B cell (primary cell): ENCODE data around the gene VMO1. TPM values are rescaled to one million over a fixed set of nuclear protein-coding genes. Genes with fewer than 3 reads are reported as not detected.
A peak's percentile ranks its signal among the peaks of the same experiment; 100 is the strongest.

ENCODE experiments used
- ATAC-seq: fragments of 200-7000 bp; cut with Tn5 transposase; one replicate; pipeline ENCODE4 v1.10.0; 2021; ENCODE audit warnings: low read depth, mild to moderate bottlenecking, moderate number of reproducible peaks, moderate library complexity
- CTCF ChIA-PET: fragments of 350-600 bp; sonication (Branson Sonifier 250); formaldehyde crosslinking; loops from one replicate; lab custom pipeline; 2021; ENCODE audit warnings: antibody characterized with exemption, inconsistent platforms; lab: Charles Lee
- POLR2A ChIA-PET: fragments of 350-600 bp; sonication (Branson Sonifier 250); formaldehyde crosslinking; loops from one replicate; lab custom pipeline; 2021; ENCODE audit warnings: antibody characterized with exemption; lab: Charles Lee
- DNase-seq: peaks from one replicate; pipeline ENCODE4 v3.0.0; 2013
- H2AFZ ChIP-seq: 2 replicates; pipeline ENCODE4 v1.6.1; 2012; ENCODE audit warnings: mild to moderate bottlenecking, low read depth, low read length; ENCODE audit not compliant: insufficient read depth, poor library complexity, severe bottlenecking
- H3K27ac ChIP-seq, 2 donors: 1 replicate in 1 of 2; 2 replicates in 1 of 2; pipeline ENCODE4 v1.5.1; 2012 to 2013; ENCODE audit warnings: low read length in 2 of 2, mild to moderate bottlenecking in 2 of 2, moderate library complexity in 1 of 2
- H3K27me3 ChIP-seq, 4 experiments: fragments of 200-600 bp in 1 of 4; sonication (generic) in 1 of 4; replicated peaks in 1 of 4; 1 replicate in 2 of 4; 2 replicates in 2 of 4; pipeline versions ENCODE4 v1.6.1 to v1.7.0; 2013 to 2016; ENCODE audit warnings: low read length in 3 of 4, mild to moderate bottlenecking in 2 of 4, mixed read lengths in 1 of 4, moderate library complexity in 1 of 4; ENCODE audit not compliant: insufficient read depth in 4 of 4, control insufficient read depth in 3 of 4; ENCODE audit errors: control extremely low read depth in 1 of 4
- H3K36me3 ChIP-seq, 2 experiments: replicated peaks in 1 of 2; 1 replicate in 1 of 2; 2 replicates in 1 of 2; pipeline versions ENCODE4 v1.6.1 to v1.7.1; 2013; ENCODE audit warnings: low read length in 1 of 2; ENCODE audit not compliant: insufficient read depth in 2 of 2, control insufficient read depth in 1 of 2; ENCODE audit errors: control extremely low read depth in 1 of 2, extremely low read depth in 1 of 2
- H3K4me1 ChIP-seq, 2 donors: fragments of 200-600 bp in 1 of 2; sonication (generic) in 1 of 2; 1 replicate in 1 of 2; 2 replicates in 1 of 2; pipeline versions ENCODE4 v1.5.1 to v1.6.1; 2013 to 2017; ENCODE audit warnings: low read length in 2 of 2; ENCODE audit not compliant: control insufficient read depth in 2 of 2, insufficient read depth in 2 of 2
- H3K4me2 ChIP-seq: replicated peaks from 2 replicates; pipeline ENCODE3; 2012; ENCODE audit warnings: mild to moderate bottlenecking, low read depth, low read length; ENCODE audit not compliant: poor library complexity, severe bottlenecking
- H3K4me3 ChIP-seq, 5 experiments: fragments of 200-600 bp in 1 of 5; sonication (generic) in 1 of 5; 1 replicate in 3 of 5; 2 replicates in 2 of 5; pipeline versions ENCODE4 v1.5.1 to v1.7.0; 2011 to 2016; ENCODE audit warnings: low read length in 4 of 5, mild to moderate bottlenecking in 4 of 5, low read depth in 2 of 5, control low read depth in 1 of 5, moderate library complexity in 1 of 5; ENCODE audit not compliant: insufficient read depth in 1 of 5; ENCODE audit errors: control extremely low read depth in 1 of 5, extremely low read depth in 1 of 5
- H3K79me2 ChIP-seq: fragments of 200-600 bp; sonication (generic); one replicate; pipeline ENCODE4 v1.6.0; 2016; ENCODE audit warnings: low read length; ENCODE audit not compliant: control insufficient read depth, insufficient read depth
- H3K9ac ChIP-seq: fragments of 200-600 bp; sonication (generic); 2 replicates; pipeline ENCODE4 v1.6.1; 2017; ENCODE audit warnings: mild to moderate bottlenecking, low read length, moderate library complexity
- H3K9me3 ChIP-seq, 3 donors: one replicate each; pipeline versions ENCODE4 v1.6.1 to v1.7.1; 2013; ENCODE audit warnings: low read length in 2 of 3; ENCODE audit not compliant: control insufficient read depth in 2 of 3, insufficient read depth in 1 of 3; ENCODE audit errors: control extremely low read depth in 1 of 3
- H4K20me1 ChIP-seq: 2 replicates; pipeline ENCODE4 v1.6.0; 2012; ENCODE audit warnings: mild to moderate bottlenecking, low read length; ENCODE audit not compliant: insufficient read depth, control insufficient read depth, poor library complexity, severe bottlenecking
- H3K27ac Mint-ChIP-seq: one replicate; pipeline ENCODE4 v1.8.0; 2021; ENCODE audit warnings: mixed read lengths
- H3K27me3 Mint-ChIP-seq: one replicate; pipeline ENCODE4 v1.8.0; 2021; ENCODE audit warnings: mixed read lengths
- H3K4me1 Mint-ChIP-seq: one replicate; pipeline ENCODE4 v1.8.0; 2021; ENCODE audit warnings: mixed read lengths
- H3K4me3 Mint-ChIP-seq: one replicate; pipeline ENCODE4 v1.8.0; 2021; ENCODE audit warnings: mixed read lengths
- H3K9me3 Mint-ChIP-seq: one replicate; pipeline ENCODE4 v1.8.0; 2022; ENCODE audit warnings: mixed read lengths; ENCODE audit not compliant: insufficient read depth
- CTCF ChIP-seq: fragments of 200-600 bp; IDR thresholded peaks from one replicate; pipeline ENCODE4 v1.8.0; 2022; ENCODE audit warnings: antibody characterized with exemption, mild to moderate bottlenecking
- EZH2 ChIP-seq: IDR thresholded peaks from 2 replicates; pipeline ENCODE4 v1.6.1; 2012; ENCODE audit warnings: borderline replicate concordance, low read depth, mild to moderate bottlenecking, moderate library complexity, low read length; ENCODE audit not compliant: insufficient read depth, poor library complexity, severe bottlenecking
- WGBS: methylation state at CpG from one replicate; pipeline ENCODE4 v1.1.5; 2013; ENCODE audit warnings: missing lambda C conversion rate; ENCODE audit not compliant: insufficient coverage; 5-methylcytosine and 5-hydroxymethylcytosine counted together
- intact Hi-C: fragments of 100-400 bp; cut with micrococcal nuclease; formaldehyde crosslinking; loops from one replicate; pipeline ENCODE4 v1.10.0; 2022
- polyA plus RNA-seq: library from polyadenylated mRNA; depleted of rRNA; stranded (reverse); fragments of >200 nt; gene quantifications from 2 replicates; pipeline ENCODE4 v1.2.3, GENCODE V29; 2012
- total RNA-seq, 2 donors: library from RNA; stranded (reverse); fragments of 120-200 nt in 1 of 2; gene quantifications; 1 replicate in 1 of 2; 2 replicates in 1 of 2; pipeline versions ENCODE4 v1.2.3 to v1.2.4, GENCODE V29; 2013 to 2022

The VMO1 gene
- total and polyA plus RNA-seq, 2 donors (not counting 1 experiment from before 2014, with no cell fraction given) = 0.57 TPM; not detected in 1

- Histone ChIP-seq H3K4me1 (peaks cover 26 to 30% of the 10 kb centered on the region in 2 donors), H3K36me3 (no peaks in the 10 kb centered on the region), H3K4me2 (peak overlapping the region; percentile 97), H3K79me2 (peaks cover 2% of the 10 kb centered on the region), H3K27ac (no peak overlapping the region), H3K9ac (peak overlapping the region; percentile 76), H3K27me3 (peaks cover 0 to 47% (median 18%) of the 10 kb centered on the region in 4 experiments), H3K9me3 (no peaks in the 10 kb centered on the region), H4K20me1 (no peaks in the 10 kb centered on the region), H2AFZ (no peak overlapping the region), H3K4me3 (peak overlapping the region in 1 of 5 experiments; percentile 82)
- Mint-ChIP-seq H3K4me3 (peak overlapping the region; percentile 75), H3K27me3 (peaks cover 4% of the 10 kb centered on the region), H3K27ac (peak overlapping the region; percentile 58), H3K4me1 (peaks cover 26% of the 10 kb centered on the region), H3K9me3 (no peaks in the 10 kb centered on the region)
- no peak for TF ChIP-seq CTCF
- no peak for TF ChIP-seq EZH2
- ChIA-PET CTCF (interaction anchor here (0.9 kb wide), 1 partner anchor 49 kb away, joined by 3 read pairs; no protein-coding TSS in a partner anchor), POLR2A (no interaction called here)
- WGBS = 94% methylated on average over 6 of the region's 8 CpGs
- no peak for DNase-seq
- ATAC-seq = no peak
- intact Hi-C loops = no loop called here
Measured at GRCh38 chr17:4740584-4740983, 45.6 kb downstream of the VMO1 start.

GRCh38 chr17:4740025-4740351 is 46.2 kb downstream of the VMO1 start:
- peaks cover 20 to 29% of the 10 kb centered on the region in 2 donors for H3K4me1 ChIP-seq
- no peak for ATAC-seq
- H3K9ac ChIP-seq = peak overlapping the region; percentile 76
- no peaks in the 10 kb centered on the region for H4K20me1 ChIP-seq
- Mint-ChIP-seq H3K27me3 (no peaks in the 10 kb centered on the region), H3K4me3 (peak overlapping the region; percentile 75), H3K9me3 (no peaks in the 10 kb centered on the region), H3K27ac (peak overlapping the region; percentile 58), H3K4me1 (peaks cover 29% of the 10 kb centered on the region)
- 12% methylated on average over 12 of the region's 13 CpGs for WGBS
- peaks cover 6% of the 10 kb centered on the region for H3K79me2 ChIP-seq
- H3K4me3 ChIP-seq = peak overlapping the region; percentile 35 to 82 (median 70)
- TF ChIP-seq EZH2 = no peak
- no peak for TF ChIP-seq CTCF
- intact Hi-C loops = no loop called here
- ChIA-PET POLR2A (no interaction called here), CTCF (interaction anchor here (0.8 kb wide), 1 partner anchor 50 kb away, joined by 3 read pairs; no protein-coding TSS in a partner anchor)
- DNase-seq = no peak
- H3K36me3 ChIP-seq = no peaks in the 10 kb centered on the region
- peak overlapping the region in 1 of 2 donors; percentile 42 for H3K27ac ChIP-seq
- H2AFZ ChIP-seq = peak overlapping the region; percentile 77
- H3K4me2 ChIP-seq = peak overlapping the region; percentile 97
- H3K27me3 ChIP-seq = peaks cover 0 to 41% (median 13%) of the 10 kb centered on the region in 4 experiments
- no peaks in the 10 kb centered on the region for H3K9me3 ChIP-seq
